Amniotic stem cell (primary cell): ENCODE data around the gene ZC3H7A.

Experiments
- DNase-seq: peaks from one replicate; lab custom pipeline; 2025; lab: John Stamatoyannopoulos, UW

Gene ZC3H7A

GRCh38 chr16:11735787-11736186, 61.3 kb downstream of the ZC3H7A start:
- no peak for DNase-seq

- no peak for DNase-seq
These were observed 62.4 kb downstream of the ZC3H7A start for GRCh38 chr16:11734653-11735043.

- no peak for DNase-seq
These were observed 62.9 kb downstream of the ZC3H7A start for GRCh38 chr16:11734025-11734652.

- DNase-seq, result no peak
These were observed 65.8 kb downstream of the ZC3H7A start for GRCh38 chr16:11731222-11731621.

- no peak for DNase-seq
These were observed 67.3 kb downstream of the ZC3H7A start for GRCh38 chr16:11729787-11730186.

GRCh38 chr16:11727796-11728543, 69.1 kb downstream of the ZC3H7A start:
- no peak for DNase-seq

GRCh38 chr16:11726008-11726407, 71.0 kb downstream of the ZC3H7A start:
- no peak for DNase-seq

- no peak for DNase-seq
These were observed 71.6 kb downstream of the ZC3H7A start for GRCh38 chr16:11725457-11725856.

- DNase-seq, result no peak
These were observed 74.6 kb downstream of the ZC3H7A start for GRCh38 chr16:11722468-11722808.

GRCh38 chr16:11721781-11722467, 75.1 kb downstream of the ZC3H7A start:
- DNase-seq, result no peak

- no peak for DNase-seq
These were observed 77.3 kb downstream of the ZC3H7A start for GRCh38 chr16:11719762-11720161.

- no peak for DNase-seq
These were observed 77.9 kb downstream of the ZC3H7A start for GRCh38 chr16:11719171-11719570.

GRCh38 chr16:11717811-11718210, 79.2 kb downstream of the ZC3H7A start:
- DNase-seq, result no peak

GRCh38 chr16:11716336-11716735, 80.7 kb downstream of the ZC3H7A start:
- no peak for DNase-seq

- no peak for DNase-seq
These were observed 81.7 kb downstream of the ZC3H7A start for GRCh38 chr16:11715246-11715947.

- no peak for DNase-seq
These were observed 84.9 kb downstream of the ZC3H7A start for GRCh38 chr16:11712122-11712521.

- no peak for DNase-seq
These were observed 85.4 kb downstream of the ZC3H7A start for GRCh38 chr16:11711662-11712061.

GRCh38 chr16:11708421-11708820, 88.6 kb downstream of the ZC3H7A start:
- no peak for DNase-seq

GRCh38 chr16:11707679-11708197, 89.3 kb downstream of the ZC3H7A start:
- no peak for DNase-seq

GRCh38 chr16:11706180-11706742, 90.8 kb downstream of the ZC3H7A start:
- no peak for DNase-seq

GRCh38 chr16:11705311-11706025, 91.6 kb downstream of the ZC3H7A start:
- DNase-seq, result no peak
